B cell (primary cell): Measurements from ENCODE around the gene CUBN. TPM values are rescaled to one million over a fixed set of nuclear protein-coding genes. Genes with fewer than 3 reads are reported as not detected.

ENCODE experiments used
- ATAC-seq: fragments of 200-7000 bp; cut with Tn5 transposase; one replicate; pipeline ENCODE4 v1.10.0; 2021; ENCODE audit warnings: low read depth, mild to moderate bottlenecking, moderate number of reproducible peaks, moderate library complexity
- CTCF ChIA-PET: fragments of 350-600 bp; sonication (Branson Sonifier 250); formaldehyde crosslinking; loops from one replicate; lab custom pipeline; 2021; ENCODE audit warnings: antibody characterized with exemption, inconsistent platforms; lab: Charles Lee
- POLR2A ChIA-PET: fragments of 350-600 bp; sonication (Branson Sonifier 250); formaldehyde crosslinking; loops from one replicate; lab custom pipeline; 2021; ENCODE audit warnings: antibody characterized with exemption; lab: Charles Lee
- DNase-seq: peaks from one replicate; pipeline ENCODE4 v3.0.0; 2013
- H2AFZ ChIP-seq: 2 replicates; pipeline ENCODE4 v1.6.1; 2012; ENCODE audit warnings: mild to moderate bottlenecking, low read depth, low read length; ENCODE audit not compliant: insufficient read depth, poor library complexity, severe bottlenecking
- H3K27ac ChIP-seq, 2 donors: 1 replicate in 1 of 2; 2 replicates in 1 of 2; pipeline ENCODE4 v1.5.1; 2012 to 2013; ENCODE audit warnings: low read length in 2 of 2, mild to moderate bottlenecking in 2 of 2, moderate library complexity in 1 of 2
- H3K27me3 ChIP-seq, 4 experiments: fragments of 200-600 bp in 1 of 4; sonication (generic) in 1 of 4; replicated peaks in 1 of 4; 1 replicate in 2 of 4; 2 replicates in 2 of 4; pipeline versions ENCODE4 v1.6.1 to v1.7.0; 2013 to 2016; ENCODE audit warnings: low read length in 3 of 4, mild to moderate bottlenecking in 2 of 4, mixed read lengths in 1 of 4, moderate library complexity in 1 of 4; ENCODE audit not compliant: insufficient read depth in 4 of 4, control insufficient read depth in 3 of 4; ENCODE audit errors: control extremely low read depth in 1 of 4
- H3K36me3 ChIP-seq, 2 experiments: replicated peaks in 1 of 2; 1 replicate in 1 of 2; 2 replicates in 1 of 2; pipeline versions ENCODE4 v1.6.1 to v1.7.1; 2013; ENCODE audit warnings: low read length in 1 of 2; ENCODE audit not compliant: insufficient read depth in 2 of 2, control insufficient read depth in 1 of 2; ENCODE audit errors: control extremely low read depth in 1 of 2, extremely low read depth in 1 of 2
- H3K4me1 ChIP-seq, 2 donors: fragments of 200-600 bp in 1 of 2; sonication (generic) in 1 of 2; 1 replicate in 1 of 2; 2 replicates in 1 of 2; pipeline versions ENCODE4 v1.5.1 to v1.6.1; 2013 to 2017; ENCODE audit warnings: low read length in 2 of 2; ENCODE audit not compliant: control insufficient read depth in 2 of 2, insufficient read depth in 2 of 2
- H3K4me2 ChIP-seq: replicated peaks from 2 replicates; pipeline ENCODE3; 2012; ENCODE audit warnings: mild to moderate bottlenecking, low read depth, low read length; ENCODE audit not compliant: poor library complexity, severe bottlenecking
- H3K4me3 ChIP-seq, 5 experiments: fragments of 200-600 bp in 1 of 5; sonication (generic) in 1 of 5; 1 replicate in 3 of 5; 2 replicates in 2 of 5; pipeline versions ENCODE4 v1.5.1 to v1.7.0; 2011 to 2016; ENCODE audit warnings: low read length in 4 of 5, mild to moderate bottlenecking in 4 of 5, low read depth in 2 of 5, control low read depth in 1 of 5, moderate library complexity in 1 of 5; ENCODE audit not compliant: insufficient read depth in 1 of 5; ENCODE audit errors: control extremely low read depth in 1 of 5, extremely low read depth in 1 of 5
- H3K79me2 ChIP-seq: fragments of 200-600 bp; sonication (generic); one replicate; pipeline ENCODE4 v1.6.0; 2016; ENCODE audit warnings: low read length; ENCODE audit not compliant: control insufficient read depth, insufficient read depth
- H3K9ac ChIP-seq: fragments of 200-600 bp; sonication (generic); 2 replicates; pipeline ENCODE4 v1.6.1; 2017; ENCODE audit warnings: mild to moderate bottlenecking, low read length, moderate library complexity
- H3K9me3 ChIP-seq, 3 donors: one replicate each; pipeline versions ENCODE4 v1.6.1 to v1.7.1; 2013; ENCODE audit warnings: low read length in 2 of 3; ENCODE audit not compliant: control insufficient read depth in 2 of 3, insufficient read depth in 1 of 3; ENCODE audit errors: control extremely low read depth in 1 of 3
- H4K20me1 ChIP-seq: 2 replicates; pipeline ENCODE4 v1.6.0; 2012; ENCODE audit warnings: mild to moderate bottlenecking, low read length; ENCODE audit not compliant: insufficient read depth, control insufficient read depth, poor library complexity, severe bottlenecking
- H3K27ac Mint-ChIP-seq: one replicate; pipeline ENCODE4 v1.8.0; 2021; ENCODE audit warnings: mixed read lengths
- H3K27me3 Mint-ChIP-seq: one replicate; pipeline ENCODE4 v1.8.0; 2021; ENCODE audit warnings: mixed read lengths
- H3K4me1 Mint-ChIP-seq: one replicate; pipeline ENCODE4 v1.8.0; 2021; ENCODE audit warnings: mixed read lengths
- H3K4me3 Mint-ChIP-seq: one replicate; pipeline ENCODE4 v1.8.0; 2021; ENCODE audit warnings: mixed read lengths
- H3K9me3 Mint-ChIP-seq: one replicate; pipeline ENCODE4 v1.8.0; 2022; ENCODE audit warnings: mixed read lengths; ENCODE audit not compliant: insufficient read depth
- EZH2 ChIP-seq: IDR thresholded peaks from 2 replicates; pipeline ENCODE4 v1.6.1; 2012; ENCODE audit warnings: borderline replicate concordance, low read depth, mild to moderate bottlenecking, moderate library complexity, low read length; ENCODE audit not compliant: insufficient read depth, poor library complexity, severe bottlenecking
- WGBS: methylation state at CpG from one replicate; pipeline ENCODE4 v1.1.5; 2013; ENCODE audit warnings: missing lambda C conversion rate; ENCODE audit not compliant: insufficient coverage; 5-methylcytosine and 5-hydroxymethylcytosine counted together
- intact Hi-C: fragments of 100-400 bp; cut with micrococcal nuclease; formaldehyde crosslinking; loops from one replicate; pipeline ENCODE4 v1.10.0; 2022
- polyA plus RNA-seq: library from polyadenylated mRNA; depleted of rRNA; stranded (reverse); fragments of >200 nt; gene quantifications from 2 replicates; pipeline ENCODE4 v1.2.3, GENCODE V29; 2012
- total RNA-seq, 2 donors: library from RNA; stranded (reverse); fragments of 120-200 nt in 1 of 2; gene quantifications; 1 replicate in 1 of 2; 2 replicates in 1 of 2; pipeline versions ENCODE4 v1.2.3 to v1.2.4, GENCODE V29; 2013 to 2022
- TF ChIP-seq, protein P1 (sequence below): fragments of 200-600 bp; IDR thresholded peaks from one replicate; pipeline ENCODE4 v1.8.0; 2022; ENCODE audit warnings: antibody characterized with exemption, mild to moderate bottlenecking

Gene CUBN
- total and polyA plus RNA-seq, 2 donors (not counting 1 experiment from before 2014, with no cell fraction given), result 4.2 to 5.7 TPM

DNA sequence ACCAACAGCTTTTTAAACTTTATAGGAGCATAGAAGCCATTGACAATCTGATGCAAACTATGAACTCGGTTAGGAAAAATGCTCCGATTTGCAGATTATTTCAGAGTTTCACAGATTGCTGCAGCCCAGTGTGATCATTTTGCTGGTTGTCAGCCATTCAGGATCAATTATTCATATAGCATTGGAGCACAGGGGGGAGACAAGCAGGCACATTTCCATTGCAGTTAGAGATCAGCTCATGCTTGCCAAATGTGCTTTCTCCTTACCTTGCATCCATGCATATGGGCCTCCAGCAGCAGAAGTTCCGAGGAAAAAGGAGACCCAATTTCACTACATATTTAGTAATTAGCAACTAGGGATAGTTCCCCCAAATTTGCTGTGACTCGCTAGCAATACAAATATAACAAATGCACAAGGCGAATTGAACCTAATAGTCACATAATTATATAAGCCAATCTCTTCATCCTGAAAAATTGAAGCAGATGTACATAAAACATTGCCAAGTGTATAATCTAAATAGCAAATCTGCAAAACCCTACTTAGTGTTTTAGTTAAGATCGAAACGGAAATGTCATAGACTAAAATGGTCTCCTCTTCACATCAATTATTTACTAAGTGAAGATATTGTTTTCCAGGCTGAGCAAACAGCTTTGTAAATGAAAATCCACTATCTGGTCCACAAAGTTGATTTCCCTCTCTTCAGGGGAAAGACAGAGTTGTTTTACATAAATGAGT lies 262.9 kb downstream of the CUBN start:
- Histone ChIP-seq H2AFZ (no peak overlapping the region), H3K9me3 (peaks cover 0 to 6% (median 0%) of the 10 kb centered on the region in 3 donors), H3K4me3 (no peak overlapping the region), H3K27ac (no peak overlapping the region), H3K36me3 (no peaks in the 10 kb centered on the region), H3K79me2 (no peaks in the 10 kb centered on the region), H4K20me1 (no peaks in the 10 kb centered on the region), H3K4me1 (no peaks in the 10 kb centered on the region), H3K9ac (no peak overlapping the region), H3K27me3 (peaks cover 0 to 6% (median 0%) of the 10 kb centered on the region in 4 experiments), H3K4me2 (no peak overlapping the region)
- CTCF ChIA-PET, result no interaction called here
- ATAC-seq (no peak), DNase-seq (no peak)
- Mint-ChIP-seq H3K4me3 (no peak overlapping the region), H3K27me3 (peaks cover 6% of the 10 kb centered on the region), H3K9me3 (no peaks in the 10 kb centered on the region), H3K4me1 (no peaks in the 10 kb centered on the region), H3K27ac (no peak overlapping the region)
- 100% methylated on average over 2 of the region's 7 CpGs for WGBS
- POLR2A ChIA-PET, result no interaction called here
- intact Hi-C loops, result no loop called here
- TF ChIP-seq EZH2, result no peak

DNA sequence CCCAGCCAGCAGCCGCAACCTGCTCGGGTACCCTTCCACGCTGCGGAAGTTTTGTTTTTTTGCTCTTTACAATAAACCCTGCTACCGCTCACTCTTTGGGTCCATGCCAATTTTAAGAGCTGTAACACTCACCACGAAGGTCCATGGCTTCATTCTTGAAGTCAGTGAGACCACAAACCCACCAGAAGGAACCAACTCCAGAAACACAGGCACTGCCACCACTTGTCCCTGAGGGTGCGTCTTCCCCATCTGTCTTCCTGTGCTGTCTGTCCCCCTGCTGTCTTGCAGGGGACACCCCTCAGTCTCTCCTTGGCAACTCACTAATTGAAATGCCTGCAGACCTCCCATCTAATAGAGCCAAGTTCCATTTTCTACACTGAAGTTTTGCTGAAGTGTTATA lies 263.8 kb downstream of the CUBN start:
- 13% methylated on average over 7 of the region's 7 CpGs for WGBS
- intact Hi-C loops, result no loop called here
- Histone ChIP-seq H4K20me1 (no peaks in the 10 kb centered on the region), H3K36me3 (no peaks in the 10 kb centered on the region), H3K9me3 (peaks cover 0 to 6% (median 0%) of the 10 kb centered on the region in 3 donors), H3K4me3 (no peak overlapping the region), H3K9ac (no peak overlapping the region), H2AFZ (no peak overlapping the region), H3K79me2 (no peaks in the 10 kb centered on the region), H3K4me2 (no peak overlapping the region), H3K27me3 (peaks cover 0 to 6% (median 0%) of the 10 kb centered on the region in 4 experiments), H3K27ac (no peak overlapping the region), H3K4me1 (no peaks in the 10 kb centered on the region)
- H3K27ac Mint-ChIP-seq, result no peak overlapping the region
- H3K27me3 Mint-ChIP-seq, result peaks cover 6% of the 10 kb centered on the region
- ChIA-PET POLR2A (no interaction called here), CTCF (no interaction called here)
- H3K4me1 Mint-ChIP-seq, result no peaks in the 10 kb centered on the region
- TF ChIP-seq, protein P1, sequence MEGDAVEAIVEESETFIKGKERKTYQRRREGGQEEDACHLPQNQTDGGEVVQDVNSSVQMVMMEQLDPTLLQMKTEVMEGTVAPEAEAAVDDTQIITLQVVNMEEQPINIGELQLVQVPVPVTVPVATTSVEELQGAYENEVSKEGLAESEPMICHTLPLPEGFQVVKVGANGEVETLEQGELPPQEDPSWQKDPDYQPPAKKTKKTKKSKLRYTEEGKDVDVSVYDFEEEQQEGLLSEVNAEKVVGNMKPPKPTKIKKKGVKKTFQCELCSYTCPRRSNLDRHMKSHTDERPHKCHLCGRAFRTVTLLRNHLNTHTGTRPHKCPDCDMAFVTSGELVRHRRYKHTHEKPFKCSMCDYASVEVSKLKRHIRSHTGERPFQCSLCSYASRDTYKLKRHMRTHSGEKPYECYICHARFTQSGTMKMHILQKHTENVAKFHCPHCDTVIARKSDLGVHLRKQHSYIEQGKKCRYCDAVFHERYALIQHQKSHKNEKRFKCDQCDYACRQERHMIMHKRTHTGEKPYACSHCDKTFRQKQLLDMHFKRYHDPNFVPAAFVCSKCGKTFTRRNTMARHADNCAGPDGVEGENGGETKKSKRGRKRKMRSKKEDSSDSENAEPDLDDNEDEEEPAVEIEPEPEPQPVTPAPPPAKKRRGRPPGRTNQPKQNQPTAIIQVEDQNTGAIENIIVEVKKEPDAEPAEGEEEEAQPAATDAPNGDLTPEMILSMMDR, result no peak
- no peak for TF ChIP-seq EZH2
- DNase-seq (no peak), ATAC-seq (no peak)
- H3K9me3 Mint-ChIP-seq, result peaks cover 2% of the 10 kb centered on the region
- H3K4me3 Mint-ChIP-seq, result no peak overlapping the region
